GM21381 (cell line): Measurements from ENCODE around the gene RASGRF1.
"Not testable (repeated sequence)": the region's sequence is repeated elsewhere in the genome, so short reads cannot be mapped to it uniquely, and the experiment has no call there.

ENCODE experiments used
- ATAC-seq: cut with Tn5 transposase; IDR thresholded peaks from one replicate; pipeline ENCODE4 v1.9.1; 2021; ENCODE audit warnings: mild to moderate bottlenecking, moderate library complexity; ENCODE audit not compliant: unreplicated experiment

The RASGRF1 gene, protein sequence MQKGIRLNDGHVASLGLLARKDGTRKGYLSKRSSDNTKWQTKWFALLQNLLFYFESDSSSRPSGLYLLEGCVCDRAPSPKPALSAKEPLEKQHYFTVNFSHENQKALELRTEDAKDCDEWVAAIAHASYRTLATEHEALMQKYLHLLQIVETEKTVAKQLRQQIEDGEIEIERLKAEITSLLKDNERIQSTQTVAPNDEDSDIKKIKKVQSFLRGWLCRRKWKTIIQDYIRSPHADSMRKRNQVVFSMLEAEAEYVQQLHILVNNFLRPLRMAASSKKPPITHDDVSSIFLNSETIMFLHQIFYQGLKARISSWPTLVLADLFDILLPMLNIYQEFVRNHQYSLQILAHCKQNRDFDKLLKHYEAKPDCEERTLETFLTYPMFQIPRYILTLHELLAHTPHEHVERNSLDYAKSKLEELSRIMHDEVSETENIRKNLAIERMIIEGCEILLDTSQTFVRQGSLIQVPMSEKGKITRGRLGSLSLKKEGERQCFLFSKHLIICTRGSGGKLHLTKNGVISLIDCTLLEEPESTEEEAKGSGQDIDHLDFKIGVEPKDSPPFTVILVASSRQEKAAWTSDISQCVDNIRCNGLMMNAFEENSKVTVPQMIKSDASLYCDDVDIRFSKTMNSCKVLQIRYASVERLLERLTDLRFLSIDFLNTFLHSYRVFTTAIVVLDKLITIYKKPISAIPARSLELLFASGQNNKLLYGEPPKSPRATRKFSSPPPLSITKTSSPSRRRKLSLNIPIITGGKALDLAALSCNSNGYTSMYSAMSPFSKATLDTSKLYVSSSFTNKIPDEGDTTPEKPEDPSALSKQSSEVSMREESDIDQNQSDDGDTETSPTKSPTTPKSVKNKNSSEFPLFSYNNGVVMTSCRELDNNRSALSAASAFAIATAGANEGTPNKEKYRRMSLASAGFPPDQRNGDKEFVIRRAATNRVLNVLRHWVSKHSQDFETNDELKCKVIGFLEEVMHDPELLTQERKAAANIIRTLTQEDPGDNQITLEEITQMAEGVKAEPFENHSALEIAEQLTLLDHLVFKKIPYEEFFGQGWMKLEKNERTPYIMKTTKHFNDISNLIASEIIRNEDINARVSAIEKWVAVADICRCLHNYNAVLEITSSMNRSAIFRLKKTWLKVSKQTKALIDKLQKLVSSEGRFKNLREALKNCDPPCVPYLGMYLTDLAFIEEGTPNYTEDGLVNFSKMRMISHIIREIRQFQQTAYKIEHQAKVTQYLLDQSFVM (N-terminal part only)

DNA sequence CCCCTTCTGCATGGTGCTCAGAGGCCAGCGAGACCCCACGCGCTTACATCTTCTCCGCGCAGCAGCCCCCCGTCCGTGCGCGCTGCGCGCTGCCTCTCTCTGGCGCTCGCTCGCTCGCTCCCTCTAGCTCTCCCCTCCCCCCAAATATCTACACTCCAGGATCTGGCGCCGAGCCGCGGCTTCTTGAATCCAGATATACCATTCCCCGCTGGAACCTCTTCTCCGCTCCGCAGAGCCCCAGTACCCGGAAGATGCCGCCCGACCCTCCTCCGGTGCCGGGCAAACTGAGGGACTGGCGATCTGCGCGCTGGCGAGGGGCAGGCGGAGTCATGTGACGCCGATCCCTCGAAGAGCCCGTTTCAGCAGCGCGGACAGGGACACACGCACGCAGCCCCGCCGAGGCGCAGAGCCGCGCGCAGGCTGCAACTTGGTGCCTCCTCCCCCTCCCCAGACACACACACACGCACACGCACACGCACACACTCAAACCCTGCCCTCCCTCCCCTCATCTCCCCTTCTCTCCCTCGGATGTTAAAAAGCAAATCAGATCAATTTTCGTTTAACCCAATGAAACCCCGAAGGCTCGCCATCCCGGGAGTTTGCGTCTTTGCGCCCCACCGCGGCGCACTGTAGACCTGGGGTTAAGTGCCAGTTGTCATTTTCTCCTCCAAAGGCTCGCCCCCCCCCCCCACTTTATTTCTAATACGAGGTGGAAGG, at the start of gene RASGRF1:
Gene RASGRF1, minus strand, starts transcription at position 294 of the 717 bp plus-strand sequence. Its CDS starts 282 bp downstream, at position 12.
- ATAC-seq: no peak

DNA sequence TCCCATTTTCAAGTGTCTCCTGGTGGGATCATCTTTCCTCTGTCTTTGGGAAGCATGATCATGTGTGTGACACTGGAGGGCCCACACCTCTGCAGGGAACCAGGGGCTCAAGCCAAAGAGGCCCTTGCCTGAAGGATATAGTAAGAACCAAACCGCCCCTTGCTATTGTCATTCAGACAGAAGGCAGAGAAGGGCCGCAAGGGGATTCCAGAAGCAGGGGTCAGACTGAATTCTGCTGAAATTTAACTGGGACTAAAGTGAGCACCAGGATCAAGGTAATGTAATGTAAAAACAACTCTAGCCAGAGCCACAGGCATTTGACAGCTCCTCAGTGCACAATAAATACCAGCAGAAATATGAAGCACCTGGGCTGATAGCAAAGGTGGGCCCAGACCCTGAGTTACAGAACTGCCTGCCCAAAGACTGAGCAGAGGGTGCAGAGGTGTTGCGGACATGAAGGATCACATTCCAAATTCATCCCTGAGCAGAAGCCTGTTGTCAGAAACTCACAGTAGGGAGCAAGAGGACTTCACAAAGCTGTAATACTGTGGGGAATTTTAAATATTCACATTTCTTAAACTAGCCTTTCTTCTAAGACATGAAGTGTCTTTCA, 46.0 kb upstream of the RASGRF1 start:
- no peak for ATAC-seq

DNA sequence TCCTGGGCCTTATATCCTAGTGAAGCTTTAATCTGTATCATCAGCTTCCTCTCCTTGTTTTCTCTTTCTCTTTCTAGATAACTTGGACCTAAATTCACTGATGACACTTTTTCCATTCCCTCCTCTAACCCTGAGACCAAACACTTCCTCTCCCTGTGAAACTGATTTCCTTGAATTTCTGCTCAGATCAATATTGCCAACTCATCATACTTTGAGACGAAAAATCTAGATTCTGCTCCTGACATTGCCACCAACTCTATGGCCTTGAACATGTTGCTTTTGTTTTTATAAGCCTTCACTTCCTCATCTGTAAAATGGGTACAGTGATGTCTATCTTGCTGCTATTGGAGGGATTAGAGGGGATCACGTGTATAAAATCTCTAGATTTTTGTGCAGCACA, 42.7 kb upstream of the RASGRF1 start:
- no peak for ATAC-seq

DNA sequence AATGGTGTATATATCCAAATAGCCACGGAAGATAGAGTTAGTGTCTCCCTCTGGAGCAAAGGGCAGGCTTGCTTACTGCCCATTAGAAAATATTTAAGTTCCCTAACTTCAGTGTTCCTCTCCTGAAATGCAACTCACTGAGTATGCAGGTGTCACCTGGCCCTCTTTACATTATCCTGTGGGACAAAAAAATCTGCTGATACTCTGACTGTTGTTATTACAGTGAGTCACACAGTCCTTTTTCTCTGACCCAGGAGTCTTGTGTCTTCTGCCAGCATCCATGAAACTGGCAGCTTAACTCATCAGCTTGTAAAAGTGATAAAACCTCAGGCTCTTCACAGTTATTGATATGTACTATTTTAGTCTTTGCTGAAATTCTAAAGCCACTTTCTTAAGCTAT, 42.2 kb upstream of the RASGRF1 start:
- ATAC-seq: no peak

DNA sequence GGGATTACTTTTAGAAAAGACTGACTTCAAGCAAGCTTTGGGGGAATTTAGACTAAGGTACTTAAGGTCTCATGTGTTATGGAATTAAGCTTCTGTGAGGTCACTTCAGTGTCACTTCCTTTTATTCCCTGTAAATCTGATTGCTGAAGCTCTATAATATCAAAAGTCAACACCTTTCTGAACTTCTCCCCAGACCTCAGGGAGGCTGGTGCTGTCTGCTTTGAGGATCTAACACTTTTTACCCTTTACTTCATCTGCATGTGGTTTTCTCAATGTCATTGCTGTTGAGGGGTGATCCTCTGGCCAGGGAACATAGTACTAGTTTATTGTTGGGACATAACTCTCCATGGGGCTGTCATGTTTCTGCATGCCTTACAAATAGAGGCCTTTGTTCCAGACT, 41.8 kb upstream of the RASGRF1 start:
- ATAC-seq: no peak

DNA sequence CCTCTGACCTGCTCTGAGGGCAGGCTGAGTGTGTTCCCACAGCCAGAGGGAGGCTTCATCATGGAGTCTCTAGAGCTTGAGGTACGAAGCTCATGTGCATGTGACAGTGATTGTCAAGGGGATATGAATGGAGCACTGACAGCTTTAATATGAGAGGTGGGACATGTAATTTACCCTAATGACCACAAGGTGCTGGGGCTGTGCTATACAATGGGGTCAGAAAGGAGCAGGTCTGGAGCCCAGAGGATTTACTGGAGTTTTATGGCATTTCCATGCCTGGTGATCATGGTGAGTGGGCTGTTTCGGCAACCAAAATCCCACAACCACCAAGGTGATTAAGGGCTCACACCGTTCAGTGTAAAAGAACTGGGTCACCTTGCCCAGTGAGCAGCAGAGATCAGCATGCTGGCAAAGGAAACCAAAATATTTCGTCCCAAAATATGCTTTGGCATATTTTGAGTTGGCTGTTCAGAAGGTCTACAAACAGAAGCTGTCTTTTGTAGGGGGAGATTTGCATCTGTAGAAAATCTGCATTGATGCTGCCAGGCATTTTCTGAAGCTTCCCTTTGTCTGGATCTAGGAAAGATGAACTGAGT, 40.1 kb upstream of the RASGRF1 start:
- ATAC-seq: no peak

DNA sequence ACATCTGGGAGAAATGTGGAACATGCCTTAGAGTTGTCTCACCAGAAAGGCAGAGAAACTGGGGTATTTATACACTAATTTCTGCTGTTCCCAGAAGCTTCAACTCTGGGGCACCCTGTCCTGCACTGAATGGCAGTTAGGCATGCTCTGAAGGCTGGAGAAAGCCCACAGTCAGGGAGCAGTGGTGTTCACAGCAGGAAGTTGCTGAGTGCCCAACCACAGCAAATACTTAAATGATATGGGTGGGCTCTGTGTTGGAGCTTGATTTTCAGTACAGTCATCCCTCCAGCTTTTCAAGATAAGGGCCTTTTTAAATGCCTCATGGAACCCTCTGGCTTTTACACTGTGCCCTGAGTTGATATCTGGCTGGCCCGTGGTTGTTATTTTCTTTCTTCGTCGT, 38.7 kb upstream of the RASGRF1 start:
- ATAC-seq: no peak

DNA sequence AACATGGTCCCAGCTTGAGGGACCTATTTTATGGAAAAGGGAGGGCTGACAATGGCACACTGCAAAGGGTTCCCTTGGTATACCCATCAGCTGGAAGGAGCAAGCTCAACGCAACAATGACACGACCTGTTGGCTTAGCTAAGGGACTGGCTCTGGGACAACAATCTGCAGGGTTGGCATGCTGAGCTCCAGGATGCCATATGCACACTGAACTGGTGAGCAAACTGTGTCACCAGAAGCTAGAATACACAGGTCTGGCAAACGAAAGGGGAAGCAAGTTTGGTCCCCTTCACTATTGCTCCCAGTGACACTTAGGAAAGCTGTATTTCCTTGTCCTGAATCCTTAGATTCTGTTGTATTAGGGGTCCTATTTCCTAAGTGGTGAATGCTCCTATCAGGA, 38.0 kb upstream of the RASGRF1 start:
- no peak for ATAC-seq

DNA sequence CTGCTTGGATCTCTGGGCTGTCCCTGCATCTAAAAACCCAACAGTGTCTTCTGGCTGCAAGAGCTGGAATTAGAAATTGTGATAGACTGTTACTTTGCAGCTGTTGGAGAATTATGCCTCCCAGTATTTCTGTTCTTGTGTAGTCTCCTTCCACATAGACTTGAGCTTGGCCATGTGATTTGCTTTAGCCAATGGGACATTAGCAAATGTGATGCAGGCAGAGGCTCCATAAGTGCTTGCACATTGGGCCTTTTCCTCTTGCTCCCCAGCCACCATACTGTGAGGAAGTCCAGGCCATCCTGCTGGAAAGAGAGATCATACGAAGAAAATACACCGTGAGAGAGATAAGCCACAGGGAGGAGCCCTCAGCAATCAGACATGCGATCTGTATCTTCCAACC, 33.8 kb upstream of the RASGRF1 start:
- ATAC-seq: no peak

DNA sequence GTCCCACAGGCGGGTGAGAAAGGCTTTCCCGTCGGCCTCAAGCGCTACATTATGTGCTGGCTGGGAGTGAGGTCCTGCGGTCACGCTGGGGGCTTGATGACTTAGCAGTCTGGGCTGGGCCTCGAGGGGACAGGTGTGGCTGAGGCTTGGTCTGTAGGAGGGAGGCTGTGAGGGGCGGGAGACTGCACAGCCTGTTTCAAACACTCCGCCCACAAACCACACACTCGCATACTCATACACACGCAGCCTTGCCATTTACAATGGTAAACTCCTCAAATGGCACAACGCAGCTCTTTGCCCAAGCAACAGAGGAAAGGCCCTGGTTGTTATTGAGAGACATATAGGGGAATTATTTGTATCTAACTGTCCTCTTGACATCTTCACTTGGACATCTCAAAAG, 32.4 kb upstream of the RASGRF1 start:
- no peak for ATAC-seq

DNA sequence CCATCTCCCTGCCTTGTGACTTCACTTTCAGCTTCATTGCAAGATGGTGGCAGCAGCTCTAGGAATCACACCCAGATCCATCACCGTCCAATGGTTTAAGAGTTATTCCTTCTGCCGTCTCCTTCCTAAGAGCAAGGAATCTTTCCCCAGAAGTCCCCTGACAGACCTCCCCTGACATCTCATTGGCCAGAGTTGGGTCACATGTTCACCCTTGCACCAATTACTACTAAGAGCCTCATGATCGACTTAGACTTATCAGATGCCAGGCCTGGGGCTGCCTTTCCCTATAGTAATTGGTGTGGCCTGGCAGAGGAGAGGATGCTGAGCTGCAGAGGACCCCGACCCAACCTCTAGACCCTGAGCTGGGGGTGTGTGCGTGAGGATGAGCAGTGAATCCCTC, 31.8 kb upstream of the RASGRF1 start:
- ATAC-seq: no peak

DNA sequence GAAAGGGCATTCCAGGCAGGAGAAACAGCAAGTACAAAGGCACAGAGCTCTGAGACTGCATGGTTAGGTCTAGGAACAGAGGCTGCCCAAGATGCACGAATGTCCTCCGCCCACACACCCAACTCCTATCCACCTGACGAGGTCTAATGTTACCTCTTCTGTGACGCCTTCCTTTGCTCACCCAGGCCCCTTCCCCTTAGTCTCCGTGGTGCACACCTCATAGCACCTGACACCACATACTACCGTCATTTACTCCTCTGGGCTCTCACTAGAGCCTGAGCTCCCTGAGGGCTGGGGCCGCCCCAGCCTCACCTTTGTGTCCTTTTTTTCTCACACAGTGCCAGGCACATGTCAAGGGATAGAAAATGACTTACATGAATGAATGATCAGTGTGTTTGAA, 31.0 kb upstream of the RASGRF1 start:
- ATAC-seq: no peak

DNA sequence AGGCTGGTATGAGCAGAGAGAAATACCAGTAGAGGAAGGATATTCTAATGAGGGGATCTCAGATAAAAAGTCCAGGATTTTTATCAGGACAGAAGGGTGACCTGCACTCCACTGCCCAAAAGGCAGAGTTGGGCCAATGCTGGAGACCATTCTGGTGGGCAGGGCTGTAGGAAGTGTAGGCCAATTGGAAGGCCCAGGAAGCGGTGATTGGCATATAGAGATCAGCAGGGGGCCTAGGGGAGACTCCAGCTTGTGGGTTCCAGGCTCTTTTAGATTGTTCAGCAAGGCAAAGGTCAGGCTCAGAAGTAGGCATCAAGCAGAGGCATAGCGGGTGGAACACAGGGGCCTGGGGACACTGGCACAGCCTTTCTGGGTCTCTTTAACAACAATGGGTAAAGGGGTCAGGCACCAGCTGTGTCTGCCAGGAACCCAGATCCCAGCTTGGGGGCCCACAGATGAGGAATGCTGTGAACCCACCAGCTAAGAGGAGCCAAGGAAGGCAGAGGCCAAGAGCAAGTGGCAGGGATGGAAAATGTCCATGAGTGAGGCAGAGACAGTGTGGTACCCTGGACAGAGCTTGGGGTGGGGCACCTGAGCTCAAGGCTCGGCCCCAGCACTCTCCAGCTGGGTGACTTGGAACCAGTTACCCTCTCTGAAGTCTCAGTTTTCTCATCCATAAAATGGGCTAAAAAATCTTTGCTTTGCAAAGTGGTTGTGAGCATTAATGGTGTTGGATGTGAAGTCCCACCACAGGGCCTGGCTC, 27.0 kb upstream of the RASGRF1 start:
- ATAC-seq: no peak

DNA sequence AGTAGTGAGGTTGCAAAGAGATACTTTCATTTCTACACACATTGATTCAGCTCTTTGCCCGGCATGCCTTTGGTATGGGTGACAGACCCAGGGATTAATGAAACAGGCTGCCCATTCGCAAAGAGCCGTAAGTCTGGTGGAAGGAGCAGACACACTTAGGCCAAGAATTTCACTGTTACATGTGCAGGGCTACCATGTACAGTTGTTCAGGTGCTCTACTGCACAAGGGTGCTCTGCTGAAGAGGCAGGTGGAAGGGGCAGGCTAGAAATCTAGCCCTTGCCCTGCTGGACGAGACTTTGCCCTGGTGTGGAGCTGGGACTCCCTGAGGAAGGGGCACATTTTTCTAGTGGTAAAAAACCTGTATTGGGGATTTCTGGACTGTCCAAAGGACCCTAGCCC, 26.2 kb upstream of the RASGRF1 start:
- ATAC-seq: no peak

DNA sequence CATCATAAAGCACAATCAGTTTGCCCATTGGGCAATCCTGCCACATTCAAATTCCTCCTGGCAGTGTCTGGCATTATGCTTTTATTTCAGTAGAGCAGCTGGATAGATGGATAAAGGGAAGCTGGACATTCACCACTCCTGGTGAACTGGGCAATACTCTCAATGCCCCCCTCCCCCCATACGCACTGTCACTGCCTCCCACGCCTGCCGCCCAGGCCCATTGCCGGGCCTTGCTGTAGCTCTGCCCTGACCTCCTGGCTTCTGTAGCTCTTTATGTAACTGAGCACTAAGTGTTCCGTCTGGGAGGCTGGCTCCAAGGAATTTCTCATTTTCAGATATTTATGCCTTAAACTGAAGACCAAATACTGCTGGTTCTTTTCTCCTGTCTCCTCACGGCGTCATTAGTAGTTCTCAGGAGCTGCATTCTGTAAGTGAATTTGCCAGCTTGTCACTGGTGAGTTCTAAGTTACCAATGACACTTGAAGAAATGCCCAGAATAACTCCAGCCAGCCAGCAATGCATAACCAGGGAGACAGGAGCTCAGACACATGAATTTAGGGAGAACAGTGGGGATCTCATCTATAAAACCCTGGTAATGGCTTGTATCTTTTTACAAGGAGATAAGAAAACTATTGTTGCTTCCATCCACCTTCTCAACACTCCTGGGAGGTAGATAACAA, 25.5 kb upstream of the RASGRF1 start:
- ATAC-seq: no peak

DNA sequence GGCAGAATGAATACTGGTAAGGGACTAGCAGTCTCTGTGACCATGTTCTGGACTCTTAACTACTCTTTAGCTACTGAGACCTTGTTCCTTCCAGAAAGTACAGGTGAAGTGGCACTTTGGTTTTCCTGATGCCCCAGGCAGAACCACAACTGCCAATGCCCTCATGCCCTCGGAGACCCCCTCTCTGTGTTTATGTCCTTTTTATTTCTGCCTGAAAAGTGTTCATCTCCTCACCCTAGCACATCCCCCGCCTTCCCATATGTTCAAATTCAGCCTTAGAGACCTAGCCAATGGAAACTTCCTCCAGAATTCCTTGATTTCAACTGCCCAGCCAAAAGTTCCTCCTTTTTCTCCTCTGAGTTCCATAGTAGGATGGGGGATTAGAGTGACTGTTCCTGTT, 23.3 kb upstream of the RASGRF1 start:
- ATAC-seq: no peak

DNA sequence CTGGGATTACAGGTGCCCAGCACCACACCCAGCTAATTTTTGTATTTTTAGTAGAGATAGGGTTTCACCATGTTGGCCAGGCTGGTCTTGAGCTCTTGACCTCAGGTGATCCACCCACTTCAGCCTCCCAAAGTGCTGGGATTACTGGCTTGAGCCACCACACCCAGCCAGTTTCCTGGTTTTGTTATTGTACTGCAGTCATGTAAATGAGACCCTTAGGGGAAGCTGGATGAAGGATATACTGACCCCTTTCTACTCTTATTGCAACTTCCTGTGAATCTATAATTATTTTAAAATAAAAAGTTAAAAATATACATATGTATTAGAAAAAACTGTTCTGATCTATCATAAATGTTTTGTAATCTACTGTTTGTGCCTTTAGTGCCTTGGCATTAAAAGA, 20.8 kb upstream of the RASGRF1 start:
- not testable (repeated sequence) for ATAC-seq

DNA sequence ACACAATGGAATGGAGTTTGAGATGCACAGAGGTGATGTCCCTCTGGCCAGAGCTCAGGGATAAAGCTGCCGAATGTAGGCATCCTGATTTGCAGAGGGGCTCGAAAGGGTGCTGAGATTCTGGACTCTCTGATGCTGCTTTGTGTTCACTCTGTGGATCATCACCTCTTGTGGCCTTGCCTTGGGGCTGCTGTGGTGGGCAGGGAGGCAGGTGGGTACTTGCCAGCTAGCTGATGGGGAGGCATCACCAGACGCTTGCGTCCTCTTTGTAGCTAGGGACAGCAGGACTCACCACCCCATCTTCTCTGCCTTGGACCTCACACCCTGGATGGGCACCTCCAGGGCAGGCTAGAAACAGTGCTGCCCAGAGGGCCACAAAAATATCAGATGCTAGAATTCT, 14.6 kb upstream of the RASGRF1 start:
- ATAC-seq: no peak

DNA sequence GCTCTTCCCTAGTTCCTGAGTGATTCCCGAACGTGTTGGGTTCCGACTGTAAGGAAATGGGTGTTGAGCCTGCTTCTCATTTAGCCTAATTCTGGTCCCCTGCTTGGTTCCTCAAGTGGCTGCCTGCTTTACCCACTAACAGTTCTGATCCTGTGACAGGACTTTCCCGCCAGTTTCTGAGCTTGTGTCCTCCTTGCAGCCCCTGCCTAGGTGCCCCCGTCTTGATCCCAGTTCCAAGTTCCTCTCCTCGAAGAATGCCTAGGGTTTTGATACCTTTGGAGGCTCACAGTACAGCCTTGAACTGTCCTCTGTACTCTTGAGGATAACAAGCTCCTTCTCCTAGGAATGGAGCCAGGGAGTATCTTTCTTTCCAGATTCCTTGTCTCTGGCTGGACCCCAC, 12.0 kb upstream of the RASGRF1 start:
- ATAC-seq: no peak
